RPMI8226 (cell line): ENCODE data around the gene POPDC2.
"Not testable (repeated sequence)": the region's sequence is repeated elsewhere in the genome, so short reads cannot be mapped to it uniquely, and the experiment has no call there.

ENCODE experiments used
- DNase-seq: peaks from one replicate; pipeline ENCODE4 v3.0.0-alpha.2; 2015

POPDC2 gene

DNA sequence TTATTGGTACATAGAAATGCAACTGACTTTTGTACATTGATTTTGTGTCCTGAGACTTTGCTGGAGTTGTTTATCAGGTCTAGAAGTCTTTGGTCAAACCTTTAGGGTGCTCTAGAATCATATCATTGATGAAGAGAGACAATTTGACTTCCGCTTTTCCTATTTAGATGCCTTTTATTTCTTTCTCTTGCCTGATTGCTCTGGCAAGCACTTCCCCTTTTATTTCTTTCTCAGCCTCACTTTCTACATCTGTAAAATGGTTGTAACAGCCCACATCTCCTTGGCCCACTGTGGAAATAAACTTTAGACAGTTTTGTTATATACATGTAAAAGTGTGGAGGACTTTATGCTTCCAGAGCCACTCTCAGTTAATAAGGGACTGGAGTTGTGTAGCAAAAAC lies 48.7 kb downstream of the POPDC2 start:
- no peak for DNase-seq

DNA sequence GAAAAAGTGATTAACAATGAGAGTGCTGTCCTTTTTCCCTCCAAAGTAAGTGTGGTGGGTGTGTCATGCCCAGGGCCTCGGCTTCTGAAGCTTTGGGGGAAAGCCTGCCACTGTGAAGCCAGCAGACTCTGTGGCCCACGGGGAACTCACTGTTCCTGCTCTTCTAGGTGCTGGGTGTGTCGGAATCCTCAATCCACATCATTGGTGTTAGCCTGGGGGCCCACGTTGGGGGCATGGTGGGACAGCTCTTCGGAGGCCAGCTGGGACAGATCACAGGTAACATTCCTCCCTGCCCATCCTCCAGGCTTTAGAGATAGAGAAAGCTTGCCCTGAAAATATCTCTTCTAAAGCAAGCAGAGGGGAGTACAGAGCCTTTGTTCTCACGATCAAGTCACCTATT lies 51.1 kb downstream of the POPDC2 start:
- DNase-seq, result no peak

DNA sequence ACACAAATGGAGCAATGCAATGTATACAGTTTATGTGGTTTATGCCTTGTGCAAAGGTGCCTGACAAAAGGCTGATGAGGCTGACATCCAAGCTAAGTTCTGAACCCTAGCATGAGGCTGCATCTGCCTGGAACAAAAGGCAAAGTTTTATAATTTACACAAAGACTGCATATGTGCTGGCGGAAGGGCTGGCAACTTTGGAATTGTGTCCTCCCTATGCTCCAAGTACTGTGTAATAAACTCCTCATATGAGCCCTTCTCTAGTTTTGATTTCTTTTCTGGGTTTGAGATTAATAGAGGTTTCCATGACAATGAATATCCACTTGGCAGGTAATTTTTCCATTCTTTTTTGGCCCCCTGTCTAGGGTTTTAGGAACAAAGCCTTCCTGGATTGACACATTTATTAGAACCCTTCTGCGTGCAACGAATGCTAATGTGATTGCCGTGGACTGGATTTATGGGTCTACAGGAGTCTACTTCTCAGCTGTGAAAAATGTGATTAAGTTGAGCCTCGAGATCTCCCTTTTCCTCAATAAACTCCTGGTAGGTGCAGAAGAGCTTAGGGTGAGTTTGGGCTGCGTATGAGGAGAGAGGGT lies 51.9 kb downstream of the POPDC2 start:
- DNase-seq, result no peak

DNA sequence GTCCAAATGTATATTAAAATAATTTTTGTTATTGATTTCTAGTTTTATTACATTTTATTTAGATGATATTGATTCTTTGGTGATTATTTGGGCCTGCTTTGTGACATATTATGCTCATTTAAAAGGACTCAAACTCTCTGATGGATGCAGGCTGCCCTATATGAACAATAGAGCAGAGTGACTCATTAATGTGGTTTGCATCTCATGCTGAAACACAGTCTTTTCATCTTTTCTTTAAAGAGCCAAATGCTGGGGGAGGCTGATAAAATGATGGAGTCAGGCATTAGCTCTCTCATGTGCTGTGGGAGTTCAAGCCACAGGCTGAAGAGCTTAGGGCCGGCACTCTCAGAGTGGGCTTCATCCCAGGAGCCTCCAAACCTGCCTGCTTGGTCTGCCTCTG lies 55.5 kb downstream of the POPDC2 start:
- DNase-seq, result no peak

DNA sequence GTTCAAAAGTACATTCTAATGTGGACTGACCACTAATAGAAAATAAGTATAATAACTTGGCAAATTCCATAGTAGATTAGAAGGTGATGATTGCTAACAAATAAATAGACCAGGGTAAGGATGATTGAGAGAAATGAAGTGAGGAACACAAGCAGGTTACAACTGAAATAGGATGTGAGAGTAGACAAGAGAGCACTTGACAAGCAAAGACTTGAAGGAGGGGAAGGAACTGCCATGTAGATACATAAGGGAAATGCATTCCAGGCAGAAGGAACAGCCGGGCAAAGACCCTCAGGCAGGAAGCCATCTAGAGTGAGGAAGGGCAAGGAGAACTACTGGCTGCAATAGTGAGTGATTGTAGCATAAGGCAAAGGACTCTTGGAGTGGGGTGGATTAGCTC lies 57.7 kb downstream of the POPDC2 start:
- DNase-seq, result no peak

DNA sequence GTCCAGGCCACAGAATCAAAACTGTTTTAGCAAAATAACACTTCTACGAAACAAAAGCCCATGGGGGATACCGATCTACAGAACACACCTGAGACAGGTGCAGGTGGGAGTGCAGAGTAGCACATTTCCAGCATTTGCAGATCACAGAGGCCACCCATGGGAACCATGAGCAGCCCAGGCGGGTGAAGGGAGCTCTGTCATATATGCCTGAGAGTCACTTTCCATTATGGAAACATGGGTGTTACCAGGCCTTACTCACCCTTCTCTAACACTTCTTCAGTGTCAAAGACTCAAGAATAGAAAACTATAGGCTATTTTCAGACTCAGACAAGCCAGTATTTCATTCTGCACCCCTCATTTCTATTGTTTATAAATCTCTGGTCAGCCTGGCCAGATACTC lies 59.2 kb downstream of the POPDC2 start:
- no peak for DNase-seq

DNA sequence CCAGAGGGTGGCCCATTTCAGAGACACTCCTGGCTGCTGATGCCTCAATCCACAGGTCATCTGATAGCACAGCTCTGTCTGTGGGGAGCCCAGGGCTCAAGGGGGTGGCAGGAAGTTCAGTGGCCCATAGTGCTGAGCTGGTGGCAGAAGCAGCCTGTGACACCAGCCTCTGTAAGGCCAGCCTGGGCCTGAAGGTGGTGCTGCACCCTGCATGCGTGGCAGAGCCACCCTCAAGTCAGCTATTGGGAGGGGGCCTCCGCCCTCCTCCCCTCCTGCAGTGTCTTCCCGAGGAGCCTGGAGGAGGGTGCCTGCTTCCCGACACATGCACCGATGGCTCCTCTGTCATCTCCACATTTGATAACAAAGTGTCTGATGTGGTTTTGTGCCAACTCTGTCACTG lies 59.7 kb downstream of the POPDC2 start:
- peak; percentile 43 for DNase-seq

DNA sequence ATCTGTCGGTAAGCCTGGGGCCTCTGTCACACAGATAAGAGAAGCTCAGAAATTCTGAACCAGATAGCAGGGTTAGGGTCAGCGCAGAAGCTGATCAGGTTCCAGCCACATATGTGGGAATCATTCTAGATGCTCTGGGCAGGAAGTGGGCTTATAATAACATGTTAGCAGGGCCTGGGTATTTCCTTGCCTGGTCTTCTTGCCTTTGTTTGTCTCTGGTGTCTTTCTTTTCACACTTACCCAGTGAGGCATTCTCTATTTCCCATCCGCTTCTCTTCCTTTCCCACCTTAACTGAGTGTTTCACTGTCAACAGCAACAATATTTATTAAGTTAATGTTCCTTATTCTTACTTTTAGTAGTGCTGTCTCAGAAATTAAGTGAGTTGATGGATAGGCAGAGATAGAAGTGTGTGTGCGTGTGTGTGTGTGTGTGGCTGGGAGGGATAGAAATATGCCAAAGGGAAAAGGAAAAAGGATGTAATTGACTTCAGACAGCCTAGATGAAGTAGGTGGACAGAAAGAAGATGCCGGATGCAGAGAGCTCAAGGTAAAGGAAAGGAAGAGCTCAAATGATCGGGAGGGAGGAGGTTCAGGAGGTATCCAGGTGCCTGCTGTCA lies 60.7 kb downstream of the POPDC2 start:
- no peak for DNase-seq

DNA sequence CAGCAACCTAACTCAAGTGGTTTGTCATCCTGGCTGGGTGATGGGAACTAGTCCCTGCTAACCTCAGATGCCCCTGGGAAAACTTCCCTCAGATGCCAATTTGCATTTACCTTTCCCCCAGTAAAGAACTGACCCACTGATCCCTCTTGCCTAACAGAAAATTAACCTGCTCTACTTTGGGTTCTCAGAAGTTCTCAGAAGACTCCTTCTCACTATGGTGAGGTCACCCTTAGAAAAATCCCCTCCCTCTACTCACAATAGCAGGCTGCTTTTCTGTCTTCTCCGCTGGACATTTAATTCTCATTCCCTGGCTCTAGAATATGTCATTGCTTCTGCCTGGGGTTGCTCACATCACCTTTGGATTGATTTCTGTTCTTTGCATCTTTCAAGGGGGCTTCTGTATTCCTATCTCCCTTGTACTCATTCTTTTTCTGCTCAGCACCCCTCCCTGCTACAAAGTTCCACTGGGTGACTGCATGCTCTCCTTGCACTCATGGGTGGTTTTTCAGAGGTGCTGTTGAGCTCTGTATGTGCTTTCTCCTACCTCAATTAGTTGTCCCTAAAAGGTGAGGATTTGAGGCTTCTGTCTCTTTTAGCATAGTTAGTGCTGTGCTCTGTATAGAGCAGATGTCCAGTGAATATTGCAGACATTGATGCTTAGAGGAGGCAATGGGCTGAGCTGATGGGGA lies 61.8 kb downstream of the POPDC2 start:
- no peak for DNase-seq

DNA sequence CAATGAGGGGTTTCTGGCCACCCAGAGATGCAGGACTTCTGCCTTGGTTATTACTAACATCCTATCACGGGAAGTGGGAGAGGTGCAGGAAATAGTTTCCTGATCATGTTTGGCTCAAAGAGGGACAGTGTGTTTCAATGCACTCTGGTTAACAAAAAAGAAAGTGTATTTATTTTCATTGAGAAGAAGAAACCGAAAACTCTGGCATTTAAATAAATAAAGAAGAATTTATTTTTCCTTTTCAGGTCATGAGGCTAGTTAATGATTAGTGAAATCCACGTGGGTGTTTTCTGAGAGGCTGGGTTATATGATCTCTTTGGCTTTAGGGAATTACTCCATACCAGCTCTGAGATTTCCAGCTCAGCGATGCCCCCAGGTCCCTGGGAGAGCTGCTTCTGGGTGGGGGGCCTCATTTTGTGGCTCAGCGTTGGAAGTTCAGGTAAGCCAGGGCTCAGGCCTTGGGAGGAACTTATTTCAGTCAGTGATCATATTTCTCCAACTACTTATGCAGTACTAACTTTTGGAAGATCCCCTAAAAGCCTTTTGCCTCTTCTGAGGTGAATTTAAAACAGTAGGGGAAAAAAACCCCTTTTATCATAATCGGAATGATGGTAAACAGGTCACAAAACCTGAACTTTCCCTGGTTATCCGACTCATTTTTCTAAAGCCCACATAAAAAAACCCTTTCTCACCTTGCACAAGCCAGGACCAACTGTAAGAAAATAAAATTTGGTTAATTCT lies 62.7 kb downstream of the POPDC2 start, which contains the start of gene PLA1A:
Gene PLA1A, plus strand, starts transcription at position 338 of the 741 bp plus-strand sequence. Its CDS starts 29 bp downstream, at position 367.
- DNase-seq, result no peak

DNA sequence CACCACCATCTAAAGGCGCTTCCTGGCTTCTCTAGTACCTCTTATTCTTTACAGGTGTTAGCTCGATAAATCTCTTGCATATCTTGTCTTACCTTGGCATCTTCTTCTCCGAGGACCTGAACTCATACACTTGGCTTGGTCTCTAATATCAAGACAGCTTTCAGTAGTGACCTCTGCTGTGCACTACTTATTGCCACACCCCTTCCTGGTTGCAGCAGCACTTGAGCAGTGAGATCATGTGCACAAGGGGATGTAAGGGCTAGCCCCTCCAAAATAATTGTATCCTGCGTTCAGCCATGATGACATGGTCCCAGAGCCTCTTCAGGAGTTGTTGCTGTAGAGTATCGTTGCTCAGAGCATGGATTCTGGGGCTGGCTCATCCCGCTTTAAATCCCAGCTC lies 64.0 kb downstream of the POPDC2 start:
- no peak for DNase-seq

DNA sequence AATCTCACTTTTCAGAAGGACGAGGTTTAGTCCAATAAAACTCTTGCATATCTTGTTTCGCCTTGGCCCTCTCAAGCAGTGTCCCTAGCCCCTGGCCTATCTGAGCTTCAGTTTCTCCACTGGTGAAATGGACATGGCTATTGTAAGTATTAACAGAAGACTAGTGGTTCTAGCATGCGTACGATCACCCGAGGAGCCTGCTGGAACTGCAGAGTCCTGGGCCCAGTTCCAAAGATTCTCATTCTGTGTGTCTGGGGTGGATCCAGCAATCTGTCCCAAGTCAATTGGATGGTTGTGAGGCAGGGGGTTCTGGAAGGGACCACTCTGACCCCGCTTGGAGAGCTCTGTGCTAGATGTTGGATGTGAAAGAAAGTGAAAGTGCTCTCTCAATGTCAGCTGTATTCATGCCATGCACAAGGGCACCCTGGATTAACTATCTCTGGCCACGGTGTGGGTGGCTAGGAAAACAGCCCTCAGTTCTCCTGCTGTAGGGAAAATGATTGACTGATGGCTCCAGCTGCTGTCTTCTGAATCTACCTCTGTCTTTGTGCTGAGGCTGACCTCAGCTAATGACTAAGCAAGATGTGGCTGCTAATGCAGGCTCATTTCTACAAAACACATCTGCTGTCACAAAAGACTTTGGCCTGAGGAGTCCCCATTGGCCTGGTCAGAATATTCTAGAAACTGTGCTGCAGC lies 64.6 kb downstream of the POPDC2 start:
- no peak for DNase-seq

DNA sequence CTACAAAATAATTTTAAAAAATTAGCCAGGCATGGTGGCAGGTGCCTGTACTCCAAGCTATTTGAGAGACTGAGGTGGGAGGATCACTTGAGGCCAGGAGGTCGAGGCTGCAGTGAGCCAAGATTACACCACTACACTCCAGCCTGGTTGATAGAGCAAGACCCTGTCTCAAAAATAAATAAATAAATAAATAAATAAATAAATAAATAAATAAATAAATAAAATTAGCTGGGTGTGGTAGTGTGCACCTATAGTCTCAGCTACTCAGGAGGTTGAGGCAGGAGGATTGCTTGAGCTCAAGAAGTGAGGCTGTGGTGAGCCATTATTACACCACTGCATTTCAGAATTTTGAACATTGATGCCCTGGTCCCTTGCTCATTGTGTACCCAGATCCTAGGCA lies 65.5 kb downstream of the POPDC2 start:
- not testable (repeated sequence) for DNase-seq

DNA sequence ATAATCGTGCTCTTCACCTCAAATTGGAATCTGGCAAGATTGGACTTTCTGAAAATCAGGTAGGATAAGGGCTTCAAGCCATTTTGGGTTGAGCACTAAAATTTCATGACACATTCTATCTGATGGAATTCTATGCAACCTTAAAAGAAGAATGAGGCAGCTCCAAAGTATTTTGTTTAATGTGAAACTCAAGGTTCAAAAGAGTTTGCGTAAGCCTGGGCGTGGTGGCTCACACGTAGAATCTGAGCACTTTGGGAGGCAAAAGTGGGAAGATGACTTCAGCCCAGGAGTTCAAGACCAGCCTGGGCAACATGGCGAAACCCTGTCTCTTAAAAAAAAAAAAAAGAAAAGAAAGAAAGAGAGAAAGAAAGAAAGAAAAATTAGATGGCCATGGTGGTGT lies 66.3 kb downstream of the POPDC2 start:
- no peak for DNase-seq

DNA sequence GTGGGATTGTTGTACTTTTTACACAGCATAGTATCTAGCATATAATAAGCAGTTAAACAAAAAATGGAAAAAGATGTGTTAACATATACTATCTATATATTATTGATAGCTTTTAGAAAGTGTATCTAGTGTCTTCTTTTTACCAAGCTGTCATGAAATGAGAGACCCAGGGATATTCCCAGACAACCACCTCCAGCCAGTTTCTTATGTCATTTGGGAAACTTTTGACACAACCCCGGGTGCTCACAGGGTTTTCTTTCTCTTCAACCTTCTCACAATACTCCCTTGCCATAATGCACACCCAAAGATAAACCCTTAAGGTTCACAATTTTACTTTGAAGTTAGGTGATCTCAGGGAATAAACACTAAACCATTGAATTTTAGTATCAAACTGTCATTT lies 67.5 kb downstream of the POPDC2 start:
- DNase-seq, result no peak
